Epithelial cell of esophagus (primary cell): ENCODE data around the gene HDAC4.

Source experiments
- DNase-seq: peaks from one replicate; pipeline ENCODE4 v3.0.0; 2010; ENCODE audit warnings: low read depth
- H3K4me3 ChIP-seq: 2 replicates; pipeline ENCODE4 v1.5.1; 2011; ENCODE audit warnings: mild to moderate bottlenecking, low read length, control low read depth
- TF ChIP-seq, protein P1 (sequence below): IDR thresholded peaks from 2 replicates; pipeline ENCODE4 v1.5.1; 2011; ENCODE audit warnings: low read depth, mild to moderate bottlenecking, low read length, control low read depth, inconsistent platforms; ENCODE audit not compliant: insufficient read depth; ENCODE audit errors: missing control alignments

Gene HDAC4

DNA sequence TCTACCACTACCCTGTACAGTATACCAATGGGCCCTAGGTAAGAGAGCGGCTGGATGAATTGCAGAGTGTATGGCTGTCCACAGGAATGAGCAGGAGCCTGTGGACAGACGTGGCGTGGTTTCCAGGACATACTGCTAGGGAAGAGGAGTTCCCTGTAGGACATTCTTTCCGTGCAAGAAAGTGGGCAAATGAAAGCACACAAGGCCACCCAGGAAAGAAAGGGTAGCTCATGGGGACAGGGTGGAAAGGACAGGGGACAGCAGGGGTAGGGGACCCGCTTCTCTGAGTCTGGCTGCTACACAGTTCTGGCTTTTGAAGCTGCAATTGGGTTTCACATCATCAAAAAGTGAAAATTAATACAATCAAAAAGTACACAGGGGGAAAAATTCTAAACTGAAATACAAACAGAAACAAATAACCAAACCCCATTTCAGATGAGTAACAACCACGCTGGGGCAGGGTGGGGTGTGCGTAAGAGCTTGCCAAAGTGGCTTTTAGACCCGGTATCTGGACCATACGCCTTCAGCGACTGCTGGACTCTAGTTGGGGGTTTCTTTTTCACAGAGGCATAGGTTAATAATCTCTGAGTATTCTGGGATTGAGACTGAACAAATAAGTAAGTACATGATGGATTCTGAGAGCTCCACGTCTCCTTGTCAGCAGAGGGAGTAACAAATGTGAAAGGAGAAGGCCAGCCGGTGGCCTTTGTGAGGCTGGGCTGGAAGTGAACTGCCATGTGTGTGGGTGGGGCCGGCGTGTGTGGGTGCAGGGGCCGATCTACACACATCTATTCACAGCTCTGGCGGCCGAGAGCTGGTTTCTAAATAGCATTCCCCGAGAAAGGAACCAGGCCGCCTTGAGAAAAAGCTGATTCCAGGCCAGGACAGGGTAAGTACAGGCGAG is 84.0 kb downstream of the HDAC4 start:
- TF ChIP-seq, protein P1, sequence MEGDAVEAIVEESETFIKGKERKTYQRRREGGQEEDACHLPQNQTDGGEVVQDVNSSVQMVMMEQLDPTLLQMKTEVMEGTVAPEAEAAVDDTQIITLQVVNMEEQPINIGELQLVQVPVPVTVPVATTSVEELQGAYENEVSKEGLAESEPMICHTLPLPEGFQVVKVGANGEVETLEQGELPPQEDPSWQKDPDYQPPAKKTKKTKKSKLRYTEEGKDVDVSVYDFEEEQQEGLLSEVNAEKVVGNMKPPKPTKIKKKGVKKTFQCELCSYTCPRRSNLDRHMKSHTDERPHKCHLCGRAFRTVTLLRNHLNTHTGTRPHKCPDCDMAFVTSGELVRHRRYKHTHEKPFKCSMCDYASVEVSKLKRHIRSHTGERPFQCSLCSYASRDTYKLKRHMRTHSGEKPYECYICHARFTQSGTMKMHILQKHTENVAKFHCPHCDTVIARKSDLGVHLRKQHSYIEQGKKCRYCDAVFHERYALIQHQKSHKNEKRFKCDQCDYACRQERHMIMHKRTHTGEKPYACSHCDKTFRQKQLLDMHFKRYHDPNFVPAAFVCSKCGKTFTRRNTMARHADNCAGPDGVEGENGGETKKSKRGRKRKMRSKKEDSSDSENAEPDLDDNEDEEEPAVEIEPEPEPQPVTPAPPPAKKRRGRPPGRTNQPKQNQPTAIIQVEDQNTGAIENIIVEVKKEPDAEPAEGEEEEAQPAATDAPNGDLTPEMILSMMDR: no peak
- no peak for DNase-seq
- no peak overlapping the region for H3K4me3 ChIP-seq

DNA sequence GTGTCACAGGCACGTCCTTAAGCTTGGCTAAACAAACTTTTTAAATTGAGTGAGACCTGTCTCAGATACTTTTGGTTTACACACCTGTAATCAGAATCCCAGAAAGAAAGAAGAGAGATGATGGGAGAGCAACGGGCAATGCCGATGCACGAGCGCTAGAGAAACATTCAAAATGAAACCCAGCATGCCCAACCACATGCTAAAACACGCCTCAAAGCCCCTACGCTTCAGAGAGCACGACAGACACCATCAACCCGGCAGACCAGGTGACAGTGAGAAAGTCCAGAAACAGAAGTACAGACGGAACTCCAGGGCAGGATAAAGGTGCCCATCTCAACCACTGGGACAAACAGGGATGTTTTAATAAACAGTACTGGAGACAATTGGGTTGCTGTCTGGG is 85.5 kb downstream of the HDAC4 start:
- DNase-seq: no peak
- TF ChIP-seq, protein P1: no peak
- no peak overlapping the region for H3K4me3 ChIP-seq

DNA sequence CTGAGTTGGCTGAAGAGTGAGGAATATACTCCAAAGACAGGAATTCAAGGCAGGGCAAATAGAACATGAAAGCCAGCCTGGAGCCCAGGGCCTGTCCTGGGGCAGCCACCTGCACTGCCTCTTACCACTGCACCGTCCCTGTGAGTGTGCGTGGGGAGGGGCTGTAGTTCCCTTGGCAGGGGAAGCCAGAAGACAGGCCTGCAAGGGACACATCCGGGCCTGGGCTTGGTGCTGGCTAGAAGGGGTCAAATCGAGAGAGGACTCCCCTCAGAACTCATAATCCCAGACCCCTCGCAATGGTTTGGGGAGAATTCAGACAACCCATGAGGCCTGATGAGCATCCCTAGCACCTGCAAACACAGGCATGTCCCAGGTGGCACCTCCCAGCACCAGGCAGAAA is 87.0 kb downstream of the HDAC4 start:
- TF ChIP-seq, protein P1: no peak

DNA sequence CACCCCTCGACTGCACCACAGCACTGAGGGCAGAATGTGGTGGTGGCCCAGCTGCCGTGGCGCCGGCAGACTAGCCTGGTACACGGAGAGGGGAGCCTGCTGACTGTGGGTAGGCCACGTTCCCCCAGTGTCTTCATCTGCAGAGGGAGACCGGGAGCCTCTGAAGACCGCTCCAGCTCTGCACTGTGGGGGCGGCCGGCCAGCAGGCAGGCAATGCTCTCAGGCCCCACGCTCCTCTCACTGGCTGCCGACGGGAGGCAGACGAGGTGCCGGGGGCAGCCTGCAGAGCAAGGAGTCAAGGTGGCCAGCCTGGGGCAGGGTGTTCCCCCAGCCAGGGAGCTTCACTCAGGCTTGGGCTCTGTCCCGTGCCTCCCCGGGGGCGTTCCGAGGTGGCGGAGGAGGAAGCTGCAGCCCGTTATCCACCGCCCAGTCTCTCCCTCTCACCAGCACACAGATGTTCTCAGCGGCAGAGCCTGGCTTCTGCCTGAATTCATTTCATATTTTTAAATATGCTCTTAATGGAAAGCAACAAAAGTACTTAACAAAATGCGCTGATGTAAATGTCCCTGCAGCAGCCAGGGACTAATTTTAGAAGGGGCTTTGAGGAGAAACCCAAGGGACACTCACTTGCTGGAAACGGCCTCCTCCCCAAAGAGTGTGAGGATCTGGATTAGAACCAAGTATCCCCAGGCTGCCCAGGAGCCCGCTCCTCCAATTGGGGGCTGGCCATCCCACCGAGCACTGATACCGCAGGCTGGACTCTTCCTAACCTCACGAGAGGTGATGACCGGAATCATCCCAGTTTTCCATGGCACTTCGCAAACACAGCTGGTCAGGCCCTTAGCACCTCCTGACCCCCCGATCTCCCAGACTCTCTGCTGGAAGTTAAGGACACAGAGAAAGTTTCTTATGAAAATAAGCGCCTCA is 87.8 kb downstream of the HDAC4 start:
- TF ChIP-seq, protein P1: no peak
- H3K4me3 ChIP-seq: no peak overlapping the region
- no peak for DNase-seq

More for the DNA sequence above, 87.0 kb downstream of the HDAC4 start:
- no peak for DNase-seq
- H3K4me3 ChIP-seq: no peak overlapping the region

DNA sequence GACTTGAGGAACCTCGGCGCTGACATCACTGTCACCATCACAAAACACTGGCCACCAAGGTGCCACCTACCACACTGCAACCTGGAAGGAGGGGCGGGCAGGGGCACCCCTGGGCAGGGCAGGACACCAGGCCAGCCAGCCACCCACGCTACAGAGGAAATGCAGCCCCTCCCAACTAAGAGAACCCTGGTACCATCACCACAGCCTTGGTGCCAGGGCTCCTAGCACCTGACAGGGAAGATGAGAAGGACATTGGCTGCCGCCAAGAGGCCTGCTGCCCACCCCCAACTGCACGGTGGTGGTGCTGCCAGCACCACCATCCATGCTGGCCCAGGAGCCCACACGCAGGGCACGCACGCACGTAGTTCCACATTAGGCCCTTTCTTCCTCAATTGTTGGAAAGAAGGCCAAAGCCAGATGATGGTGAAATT is 88.7 kb downstream of the HDAC4 start:
- DNase-seq: no peak
- no peak overlapping the region for H3K4me3 ChIP-seq
- TF ChIP-seq, protein P1: no peak

DNA sequence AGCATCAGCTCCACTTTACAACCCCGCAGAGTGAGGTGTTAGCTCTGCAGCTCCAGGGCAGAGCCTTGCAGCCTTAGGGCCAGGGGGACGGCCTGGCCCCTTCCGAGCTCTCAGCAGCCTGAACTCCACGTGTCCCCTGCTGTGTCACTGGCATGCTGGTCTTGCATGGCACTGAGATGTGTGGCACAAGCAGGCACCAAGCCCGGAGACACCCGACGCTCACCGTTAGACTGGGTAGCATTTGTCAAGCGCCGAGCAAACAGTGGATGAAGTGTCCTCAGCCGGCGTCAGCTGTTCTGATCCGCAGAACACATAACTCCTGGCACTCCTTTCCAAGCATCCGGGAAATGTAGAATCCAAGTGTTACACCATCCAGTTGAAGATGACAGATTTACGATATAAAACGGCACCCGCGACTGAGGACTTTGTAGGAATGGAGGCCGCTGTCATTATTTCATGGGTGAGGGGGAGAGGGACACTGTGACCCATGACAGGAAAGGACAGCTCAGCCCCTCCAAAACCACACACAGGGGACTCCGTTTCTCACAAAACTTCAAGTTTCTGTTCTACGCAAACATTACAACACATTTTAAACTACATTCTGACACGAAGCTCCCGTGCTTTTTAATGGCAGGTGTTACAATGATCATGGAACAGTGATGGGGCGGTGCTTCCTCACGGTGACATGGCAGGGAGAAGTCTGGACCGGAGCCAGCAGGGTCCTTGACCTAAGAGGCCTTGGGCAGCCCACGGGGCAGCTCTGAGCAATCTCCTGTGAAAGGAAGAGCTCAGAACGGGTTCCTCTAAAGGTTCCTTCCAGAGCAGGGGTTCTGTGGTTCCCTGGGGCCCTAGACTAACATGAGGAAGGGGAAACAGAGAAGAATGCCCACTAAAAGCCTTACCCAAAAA is 89.4 kb downstream of the HDAC4 start:
- TF ChIP-seq, protein P1: no peak
- no peak overlapping the region for H3K4me3 ChIP-seq
- no peak for DNase-seq
